Keratinocyte (primary cell): ENCODE data around the gene CACNA1F. TPM values are rescaled to one million over a fixed set of nuclear protein-coding genes. Genes with fewer than 3 reads are reported as not detected.

Source experiments
- DNase-seq: peaks from one replicate; pipeline ENCODE4 v3.0.0-alpha.2; 2011; ENCODE audit warnings: low read depth, missing footprints, low spot score
- FAIRE-seq: peaks from 2 replicates; lab custom pipeline; 2011; peaks lifted over from hg19 to GRCh38; lab: Jason Lieb, UNC
- H2AFZ ChIP-seq: 2 replicates; pipeline ENCODE4 v1.6.0; 2012; ENCODE audit warnings: low read length, control low read depth, inconsistent platforms; ENCODE audit not compliant: control insufficient read depth
- H3K27ac ChIP-seq: 2 replicates; pipeline ENCODE4 v1.5.1; 2011; ENCODE audit warnings: low read length; ENCODE audit not compliant: control insufficient read depth, insufficient read depth
- H3K27me3 ChIP-seq: 3 replicates; pipeline ENCODE4 v1.6.0; 2011; ENCODE audit warnings: low read length; ENCODE audit not compliant: control insufficient read depth, insufficient read depth; ENCODE audit errors: extremely low read depth
- H3K36me3 ChIP-seq, 2 experiments: 2 replicates in 1 of 2; 3 replicates in 1 of 2; pipeline ENCODE4 v1.5.1; 2011; ENCODE audit warnings: low read length in 2 of 2, mild to moderate bottlenecking in 1 of 2; ENCODE audit not compliant: control insufficient read depth in 2 of 2, insufficient read depth in 2 of 2; ENCODE audit errors: extremely low read depth in 1 of 2
- H3K4me1 ChIP-seq: 3 replicates; pipeline ENCODE4 v1.5.1; 2011; ENCODE audit warnings: low read length; ENCODE audit not compliant: control insufficient read depth, insufficient read depth; ENCODE audit errors: extremely low read depth
- H3K4me2 ChIP-seq: 3 replicates; pipeline ENCODE4 v1.6.0; 2011; ENCODE audit warnings: low read depth, low read length; ENCODE audit not compliant: control insufficient read depth, insufficient read depth; ENCODE audit errors: extremely low read depth
- H3K4me3 ChIP-seq, 3 experiments: fragments of 200-600 bp in 1 of 3; sonication (generic) in 1 of 3; 2 replicates in 2 of 3; 3 replicates in 1 of 3; pipeline ENCODE4 v1.5.1; 2011 to 2016; ENCODE audit warnings: low read length in 3 of 3, mild to moderate bottlenecking in 3 of 3, control low read depth in 2 of 3, inconsistent platforms in 1 of 3, low read depth in 1 of 3, mixed read lengths in 1 of 3, mixed run types in 1 of 3, moderate library complexity in 1 of 3; ENCODE audit not compliant: control insufficient read depth in 2 of 3, insufficient read depth in 2 of 3; ENCODE audit errors: extremely low read depth in 1 of 3
- H3K79me2 ChIP-seq: 2 replicates; pipeline ENCODE4 v1.6.0; 2012; ENCODE audit warnings: low read length; ENCODE audit not compliant: control insufficient read depth, insufficient read depth
- H3K9ac ChIP-seq: 3 replicates; pipeline ENCODE4 v1.6.0; 2011; ENCODE audit warnings: low read length; ENCODE audit not compliant: control insufficient read depth, insufficient read depth; ENCODE audit errors: extremely low read depth
- H3K9me1 ChIP-seq: 3 replicates; pipeline ENCODE4 v1.6.0; 2011; ENCODE audit warnings: low read length; ENCODE audit not compliant: control insufficient read depth, insufficient read depth; ENCODE audit errors: extremely low read depth
- H3K9me3 ChIP-seq: 2 replicates; pipeline ENCODE4 v1.5.1; 2012; ENCODE audit warnings: low read depth, low read length; ENCODE audit not compliant: control insufficient read depth
- H4K20me1 ChIP-seq: 3 replicates; pipeline ENCODE4 v1.6.0; 2011; ENCODE audit warnings: low read length; ENCODE audit not compliant: control insufficient read depth, insufficient read depth; ENCODE audit errors: extremely low read depth
- CTCF ChIP-seq, 3 experiments: IDR thresholded peaks in 1 of 3; conservative IDR thresholded peaks in 1 of 3; optimal IDR thresholded peaks in 1 of 3; 2 replicates in 2 of 3; 3 replicates in 1 of 3; pipeline versions ENCODE3 to v1.5.1; 2011; ENCODE audit warnings: low read length in 3 of 3, mild to moderate bottlenecking in 3 of 3, moderate library complexity in 2 of 3, control low read depth in 1 of 3, inconsistent platforms in 1 of 3; ENCODE audit not compliant: insufficient read depth in 2 of 3; ENCODE audit errors: extremely low read depth in 1 of 3
- EZH2 ChIP-seq: IDR thresholded peaks from one replicate; pipeline ENCODE4 v1.6.1; 2012; ENCODE audit warnings: inconsistent platforms, mild to moderate bottlenecking, low read length, moderate library complexity
- dilution Hi-C: fragments of 300-500 bp; cut with MboI; formaldehyde crosslinking; loops from one replicate; pipeline ENCODE4 v1.7.0; 2020; ENCODE audit warnings: low sequenced_read_pairs; ENCODE audit not compliant: extremely low pct_ligation_motif_present
- polyA plus RNA-seq, 5 experiments: library from polyadenylated mRNA; depleted of rRNA in 3 of 5; stranded (reverse) in 3 of 5; stranded (forward) in 1 of 5; unstranded in 1 of 5; fragments of >200 nt; gene quantifications; 1 replicate in 1 of 5; 2 replicates in 3 of 5; 3 replicates in 1 of 5; pipeline versions ENCODE4 v1.2.1 to v1.2.3, GENCODE V29; 2011 to 2012; ENCODE audit warnings: missing spikeins in 2 of 5, low read depth in 1 of 5, low replicate concordance in 1 of 5

Gene CACNA1F
- polyA plus RNA-seq, 1 donor (not counting 4 experiments of a cell fraction or from before 2014, with no cell fraction given) = not detected

GRCh38 chrX:49249616-49250015 lies 16.5 kb upstream of the CACNA1F start:
- Histone ChIP-seq H3K9ac (no peak overlapping the region), H3K9me1 (no peaks in the 10 kb centered on the region), H3K36me3 (no peaks in the 10 kb centered on the region), H3K9me3 (peaks cover 2% of the 10 kb centered on the region), H2AFZ (no peak overlapping the region), H4K20me1 (no peaks in the 10 kb centered on the region), H3K4me3 (no peak overlapping the region), H3K27ac (no peak overlapping the region), H3K4me2 (no peak overlapping the region), H3K4me1 (no peaks in the 10 kb centered on the region), H3K27me3 (no peaks in the 10 kb centered on the region), H3K79me2 (no peaks in the 10 kb centered on the region)
- FAIRE-seq (no peak), DNase-seq (no peak)
- TF ChIP-seq CTCF (optimal IDR thresholded peaks at IDR 0.05 in 1 of 3, IDR thresholded peaks at IDR 0.05 in 1 of 3, conservative IDR thresholded peaks at IDR 0.05 in 1 of 3; ENCODE audit: extremely low read depth in 1 of 3, insufficient read depth in 2 of 3, low read length in 3 of 3) (no peak), EZH2 (no peak)
- dilution Hi-C loops = no loop called here

GRCh38 chrX:49249071-49249470 lies 15.9 kb upstream of the CACNA1F start:
- no peaks in the 10 kb centered on the region for H4K20me1 ChIP-seq
- no peak overlapping the region for H3K27ac ChIP-seq
- H3K4me1 ChIP-seq = no peaks in the 10 kb centered on the region
- TF ChIP-seq EZH2 = no peak
- TF ChIP-seq CTCF (optimal IDR thresholded peaks at IDR 0.05 in 1 of 3, IDR thresholded peaks at IDR 0.05 in 1 of 3, conservative IDR thresholded peaks at IDR 0.05 in 1 of 3; ENCODE audit: extremely low read depth in 1 of 3, insufficient read depth in 2 of 3, low read length in 3 of 3) = no peak
- no peak overlapping the region for H3K4me3 ChIP-seq
- FAIRE-seq = no peak
- H3K9me1 ChIP-seq = no peaks in the 10 kb centered on the region
- no peaks in the 10 kb centered on the region for H3K27me3 ChIP-seq
- peaks cover 2% of the 10 kb centered on the region for H3K9me3 ChIP-seq
- H2AFZ ChIP-seq = no peak overlapping the region
- no peaks in the 10 kb centered on the region for H3K79me2 ChIP-seq
- no peak overlapping the region for H3K4me2 ChIP-seq
- H3K9ac ChIP-seq = no peak overlapping the region
- dilution Hi-C loops = no loop called here
- no peaks in the 10 kb centered on the region for H3K36me3 ChIP-seq
- DNase-seq = no peak
